Measurements from ENCODE around the gene ASF1A.

Gene ASF1A

DNA sequence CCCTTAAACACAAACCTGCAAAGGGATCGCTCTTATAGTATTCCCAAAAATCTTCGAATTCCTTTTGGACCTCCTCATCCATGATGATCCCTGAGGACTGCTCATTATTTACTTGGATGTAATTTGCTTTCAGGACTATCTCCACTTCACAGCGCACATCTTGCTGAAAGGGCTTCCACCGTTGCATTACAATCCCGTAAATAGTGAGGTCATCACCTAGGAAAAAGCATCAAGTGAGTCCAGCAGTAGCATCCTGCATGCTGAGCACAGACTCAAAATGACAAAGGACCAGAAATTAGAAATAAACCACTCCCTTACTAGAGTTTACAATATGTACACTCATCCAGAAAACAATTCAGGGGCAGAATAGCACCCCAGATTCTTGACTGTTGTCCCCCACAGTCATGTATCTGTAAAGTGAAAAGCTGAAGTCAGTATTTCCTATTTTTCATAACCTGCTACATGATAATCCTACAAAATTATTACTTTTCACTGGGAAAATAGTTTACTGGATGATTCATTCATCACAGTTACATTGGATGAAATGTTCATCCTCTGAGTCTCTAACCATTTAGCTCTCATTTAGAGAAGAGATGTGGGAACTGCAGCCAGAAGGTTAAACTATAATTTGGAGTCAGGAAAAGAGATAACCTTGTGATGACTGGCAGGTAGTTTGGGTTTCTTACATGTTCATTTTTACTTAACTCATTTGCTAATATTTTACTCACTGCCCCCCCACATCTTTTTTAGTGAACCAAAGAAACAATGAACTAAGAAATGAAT, 23.8 kb downstream of the ASF1A start:
- no peak for DNase-seq

GRCh38 chr6:118918329-118918725, 24.4 kb downstream of the ASF1A start:
- DNase-seq = no peak

- DNase-seq = no peak
Observed at GRCh38 chr6:118921084-118921483, 27.1 kb downstream of the ASF1A start.

- DNase-seq = no peak
Observed at GRCh38 chr6:118923035-118923434, 29.1 kb downstream of the ASF1A start.

DNA sequence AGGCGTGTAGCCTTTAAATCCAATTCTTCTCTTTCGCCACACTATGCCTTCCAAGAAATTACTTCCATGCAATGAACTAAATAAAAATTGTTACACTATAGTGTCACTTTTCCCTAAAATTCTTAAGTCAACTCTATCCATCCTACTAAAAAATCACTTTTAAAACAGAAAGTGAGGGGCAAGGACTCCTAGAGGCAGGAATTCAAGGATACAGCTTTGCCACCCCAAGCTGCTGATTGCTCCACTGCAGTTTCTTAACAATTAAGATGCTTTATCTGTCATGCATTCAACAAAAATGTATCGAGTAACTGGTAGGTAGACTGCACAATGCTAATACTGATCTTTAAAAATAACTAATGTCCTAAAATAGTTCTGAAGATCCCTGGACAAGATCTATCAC, 36.7 kb downstream of the ASF1A start:
- DNase-seq = no peak

DNA sequence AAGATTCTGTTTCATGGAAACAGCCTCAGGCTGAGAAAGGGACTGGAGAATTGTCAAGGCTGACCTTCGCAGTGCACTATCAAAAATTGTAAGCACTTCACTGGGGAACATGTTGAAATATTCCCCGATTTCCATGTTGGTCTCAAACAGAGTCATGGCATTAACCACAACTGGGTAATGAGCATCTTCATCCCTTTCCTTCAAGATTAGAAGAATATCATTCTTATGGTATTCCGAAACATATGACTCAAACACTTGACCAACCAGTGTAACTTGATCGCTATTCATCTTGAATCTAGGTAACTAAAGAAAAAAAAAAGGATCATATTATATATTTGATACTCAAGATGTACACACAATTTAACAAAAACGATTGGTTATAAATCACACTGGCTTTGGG, 37.5 kb downstream of the ASF1A start:
- no peak for DNase-seq

GRCh38 chr6:118932421-118932820, 38.5 kb downstream of the ASF1A start:
- DNase-seq = no peak

GRCh38 chr6:118933855-118934460, 40.0 kb downstream of the ASF1A start:
- DNase-seq = no peak

GRCh38 chr6:118934461-118935330, 40.7 kb downstream of the ASF1A start, which contains the start of gene MCM9:
Gene MCM9 (minus strand): TSS chr6:118935159. CDS start chr6:118931723, 3,436 bp downstream.
- peak; percentile 91 to 95 for DNase-seq

- no peak for DNase-seq
Observed at GRCh38 chr6:118935331-118935668, 41.3 kb downstream of the ASF1A start.

- no peak for DNase-seq
Observed at GRCh38 chr6:118935978-118936703, 42.2 kb downstream of the ASF1A start.

DNA sequence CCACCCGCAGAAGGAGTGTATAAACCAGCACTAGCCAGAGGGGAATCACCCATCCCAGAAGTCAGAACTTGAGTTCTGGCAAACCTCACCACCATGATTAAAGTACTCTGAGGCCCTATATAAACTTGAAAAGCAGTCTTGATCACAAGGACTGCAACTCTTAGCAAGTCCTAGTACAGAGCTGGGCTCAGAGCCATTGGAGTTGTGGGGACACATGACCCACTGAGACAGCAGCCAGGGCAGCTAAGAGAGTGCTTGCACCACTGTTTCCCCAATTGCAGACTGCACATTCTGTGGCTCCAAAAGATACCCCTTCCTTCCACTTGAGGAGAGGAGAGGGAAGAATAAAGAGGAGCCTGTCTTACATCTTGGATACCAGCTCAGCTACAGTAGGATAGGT, 45.7 kb downstream of the ASF1A start:
- DNase-seq = no peak

- no peak for DNase-seq
Observed at GRCh38 chr6:118940770-118941169, 46.8 kb downstream of the ASF1A start.

DNA sequence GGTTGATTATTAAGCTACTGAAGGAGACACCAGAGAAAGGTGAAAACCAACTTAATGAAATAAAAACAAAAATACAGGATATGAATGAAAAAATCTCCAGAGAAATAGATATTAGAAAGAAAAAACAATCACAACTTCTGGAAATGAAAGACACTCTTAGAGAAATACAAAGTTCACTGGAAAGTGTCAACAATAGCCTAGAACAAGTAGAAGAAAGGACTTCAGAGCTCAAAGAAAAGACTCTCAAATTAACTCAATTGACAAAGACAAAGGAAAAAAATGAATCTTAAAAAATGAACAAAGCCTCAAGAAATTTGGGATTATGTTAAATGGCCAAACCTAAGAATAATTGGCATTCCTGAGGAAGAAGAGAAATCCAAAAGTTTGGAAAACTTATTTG, 51.3 kb downstream of the ASF1A start:
- no peak for DNase-seq

GRCh38 chr6:118952683-118953082, 58.7 kb downstream of the ASF1A start:
- DNase-seq = no peak

- DNase-seq = no peak
Observed at GRCh38 chr6:118953391-118953790, 59.4 kb downstream of the ASF1A start.
